ENCODE data around the gene BCL3.
A peak's percentile ranks its signal among the peaks of the same experiment; 100 is the strongest.
"Not testable (repeated sequence)": the region's sequence is repeated elsewhere in the genome, so short reads cannot be mapped to it uniquely, and the experiment has no call there.

BCL3 gene

GRCh38 chr19:44748426-44749254, at the start of gene BCL3:
Gene BCL3, plus strand, starts transcription at chr19:44748708. Its CDS starts 83 bp downstream, at chr19:44748791.
- no peak for DNase-seq (ENCODE audit: low read depth, low spot score)

DNA sequence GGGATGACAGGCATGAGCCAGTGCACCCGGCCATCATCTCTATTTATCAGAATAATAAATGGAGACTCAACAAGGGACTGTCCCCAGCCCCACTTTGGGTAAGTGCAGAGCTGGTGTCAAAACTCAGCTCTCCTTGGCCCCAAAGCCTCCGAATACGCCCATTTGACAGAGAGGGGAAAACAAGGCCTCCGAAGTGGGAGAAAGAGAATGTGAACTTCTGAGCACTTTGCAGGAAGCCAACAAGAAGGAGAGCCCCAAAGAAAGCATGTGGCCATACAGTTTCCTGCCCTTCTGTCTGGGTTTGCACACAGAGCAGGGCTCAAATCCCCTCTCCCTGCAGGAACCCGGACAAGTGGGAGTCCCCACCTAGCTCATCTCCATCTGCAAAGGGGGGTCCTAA, 48.0 kb upstream of the BCL3 start:
- no peak for DNase-seq (ENCODE audit: low read depth, low spot score)

GRCh38 chr19:44701228-44701627, 47.3 kb upstream of the BCL3 start:
- no peak for DNase-seq (ENCODE audit: low read depth, low spot score)

DNA sequence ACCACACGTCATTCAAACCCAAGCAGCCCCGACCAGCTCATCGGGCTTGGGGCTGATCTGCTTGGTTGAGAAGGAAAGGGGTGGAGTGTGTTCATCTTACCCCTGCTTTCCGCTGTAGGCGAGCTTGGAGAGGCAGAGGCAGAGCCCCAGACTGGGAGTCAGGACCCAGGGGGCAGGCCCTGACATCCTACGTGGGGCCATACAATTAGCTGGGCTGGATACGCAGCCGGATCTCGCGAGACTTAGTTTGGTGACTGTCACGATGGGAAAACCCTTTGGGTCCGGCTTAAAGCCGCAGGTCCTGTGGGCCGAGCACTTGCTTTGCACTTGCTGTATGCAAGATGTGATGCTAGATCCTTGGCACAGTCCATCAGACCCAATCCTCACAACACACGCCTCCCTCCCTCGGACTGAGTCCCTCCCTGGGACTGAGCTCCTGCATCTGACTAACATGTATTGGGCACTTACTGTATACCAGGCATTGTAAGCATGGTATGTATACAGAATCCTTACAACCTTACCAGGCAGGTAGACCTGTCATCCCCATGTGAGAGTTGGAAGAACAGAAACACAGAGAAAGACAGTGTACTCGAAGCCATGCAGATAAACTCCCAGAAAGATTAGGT, 45.8 kb upstream of the BCL3 start:
- no peak for DNase-seq (ENCODE audit: low read depth, low spot score)

DNA sequence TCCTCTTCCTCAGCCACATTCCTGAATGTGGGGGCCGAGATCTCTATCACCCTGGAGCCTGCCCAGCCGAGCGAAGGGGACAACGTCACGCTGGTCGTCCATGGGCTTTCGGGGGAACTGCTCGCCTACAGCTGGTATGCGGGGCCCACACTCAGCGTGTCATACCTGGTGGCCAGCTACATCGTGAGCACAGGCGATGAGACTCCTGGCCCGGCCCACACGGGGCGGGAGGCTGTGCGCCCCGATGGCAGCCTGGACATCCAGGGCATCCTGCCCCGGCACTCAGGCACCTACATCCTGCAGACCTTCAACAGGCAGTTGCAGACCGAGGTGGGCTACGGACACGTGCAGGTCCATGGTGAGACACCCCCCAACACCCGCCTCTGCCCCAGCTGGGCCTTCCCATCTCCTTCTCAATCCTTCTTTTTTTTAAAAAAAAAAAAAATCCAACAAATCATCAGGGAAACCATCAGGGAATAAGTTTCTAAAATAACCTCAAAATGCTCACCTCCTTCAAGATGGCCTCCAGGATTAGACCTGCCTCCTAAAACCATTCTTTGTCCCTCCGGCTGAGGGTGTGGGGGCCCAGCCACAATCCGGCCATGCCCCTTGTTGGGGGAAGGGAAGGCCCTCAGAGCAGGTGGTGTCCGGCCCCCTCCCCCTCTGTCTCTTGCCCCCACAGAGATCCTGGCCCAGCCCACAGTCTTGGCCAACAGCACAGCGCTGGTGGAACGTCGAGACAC, 45.0 kb upstream of the BCL3 start:
- no peak for DNase-seq (ENCODE audit: low read depth, low spot score)

- no peak for DNase-seq (ENCODE audit: low read depth, low spot score)
These were observed 43.5 kb upstream of the BCL3 start for GRCh38 chr19:44704982-44705381.

- no peak for DNase-seq (ENCODE audit: low read depth, low spot score)
These were observed 43.0 kb upstream of the BCL3 start for GRCh38 chr19:44705502-44706010.

DNA sequence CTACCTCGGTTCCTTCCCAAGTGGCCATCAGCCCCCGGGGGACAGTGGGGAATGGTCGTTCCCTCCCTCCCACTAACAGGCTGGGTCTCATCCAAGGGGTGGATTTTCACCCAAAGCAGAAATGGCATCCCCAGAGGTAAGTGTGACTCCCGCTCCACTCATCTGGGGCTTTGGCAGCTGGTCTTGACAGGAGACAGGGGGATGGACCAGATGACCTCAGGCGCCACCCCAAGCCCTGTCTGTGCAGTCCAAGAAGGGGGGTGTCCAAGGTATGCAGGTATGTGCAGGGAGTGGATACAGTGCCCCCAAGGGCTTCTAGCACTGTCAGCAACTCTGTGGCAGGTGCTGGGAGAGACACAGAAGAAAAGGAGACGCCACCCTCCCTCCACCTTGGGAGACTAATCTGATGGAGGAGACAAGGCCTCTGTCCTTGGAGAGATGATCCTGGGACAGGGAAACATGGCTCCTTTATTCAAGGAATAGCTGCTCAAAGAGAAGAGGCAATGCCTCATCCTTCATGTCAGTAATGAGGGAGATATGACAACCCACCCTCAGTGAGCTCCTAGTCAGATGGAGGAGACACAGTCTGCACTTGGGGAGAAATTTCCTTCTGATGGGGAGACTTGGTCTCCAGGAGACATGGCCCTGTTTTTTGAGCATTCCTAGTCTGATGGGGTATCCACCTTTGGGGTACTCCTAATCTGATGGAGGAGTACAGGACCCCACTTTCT, 41.8 kb upstream of the BCL3 start:
- DNase-seq (ENCODE audit: low read depth, low spot score): no peak

DNA sequence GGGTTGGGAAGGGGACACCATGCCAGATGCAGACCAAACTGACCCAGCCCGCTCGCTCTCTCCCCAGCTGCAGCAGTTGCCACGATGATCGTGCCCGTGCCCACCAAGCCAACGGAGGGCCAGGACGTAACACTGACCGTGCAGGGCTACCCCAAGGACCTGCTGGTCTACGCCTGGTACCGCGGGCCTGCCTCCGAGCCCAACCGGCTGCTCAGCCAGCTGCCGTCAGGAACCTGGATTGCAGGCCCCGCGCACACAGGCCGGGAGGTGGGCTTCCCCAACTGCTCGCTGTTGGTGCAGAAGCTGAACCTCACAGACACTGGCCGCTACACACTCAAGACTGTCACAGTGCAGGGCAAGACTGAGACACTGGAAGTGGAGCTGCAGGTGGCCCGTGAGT, 40.7 kb upstream of the BCL3 start:
- DNase-seq (ENCODE audit: low read depth, low spot score): no peak

- no peak for DNase-seq (ENCODE audit: low read depth, low spot score)
These were observed 39.6 kb upstream of the BCL3 start for GRCh38 chr19:44708940-44709339.

- DNase-seq (ENCODE audit: low read depth, low spot score): not testable (repeated sequence)
These were observed 38.9 kb upstream of the BCL3 start for GRCh38 chr19:44709434-44710266.

DNA sequence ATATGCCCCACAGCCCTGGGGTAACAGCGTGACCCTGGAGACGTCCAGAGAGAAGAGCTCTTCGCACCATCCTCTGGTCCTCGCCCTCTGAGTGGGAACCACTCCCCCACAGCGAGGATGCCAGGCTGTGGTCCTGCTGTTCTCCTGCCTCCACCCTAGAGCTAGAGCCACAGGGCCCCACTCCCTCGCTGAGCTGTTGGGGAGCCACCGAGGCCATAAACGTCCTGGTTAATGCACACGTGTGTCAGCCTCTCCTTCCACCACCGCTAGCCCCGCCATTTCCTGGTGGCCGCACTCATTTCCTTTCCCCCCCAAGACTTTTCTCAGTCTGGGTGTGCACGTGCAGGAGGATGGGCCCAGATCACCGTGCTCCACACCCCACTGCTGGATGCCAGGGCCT, 38.0 kb upstream of the BCL3 start:
- no peak for DNase-seq (ENCODE audit: low read depth, low spot score)

- no peak for DNase-seq (ENCODE audit: low read depth, low spot score)
These were observed 35.5 kb upstream of the BCL3 start for GRCh38 chr19:44712864-44713515.

- DNase-seq (ENCODE audit: low read depth, low spot score): no peak
These were observed 33.8 kb upstream of the BCL3 start for GRCh38 chr19:44714597-44715169.

- no peak for DNase-seq (ENCODE audit: low read depth, low spot score)
These were observed 30.9 kb upstream of the BCL3 start for GRCh38 chr19:44717603-44718002.

DNA sequence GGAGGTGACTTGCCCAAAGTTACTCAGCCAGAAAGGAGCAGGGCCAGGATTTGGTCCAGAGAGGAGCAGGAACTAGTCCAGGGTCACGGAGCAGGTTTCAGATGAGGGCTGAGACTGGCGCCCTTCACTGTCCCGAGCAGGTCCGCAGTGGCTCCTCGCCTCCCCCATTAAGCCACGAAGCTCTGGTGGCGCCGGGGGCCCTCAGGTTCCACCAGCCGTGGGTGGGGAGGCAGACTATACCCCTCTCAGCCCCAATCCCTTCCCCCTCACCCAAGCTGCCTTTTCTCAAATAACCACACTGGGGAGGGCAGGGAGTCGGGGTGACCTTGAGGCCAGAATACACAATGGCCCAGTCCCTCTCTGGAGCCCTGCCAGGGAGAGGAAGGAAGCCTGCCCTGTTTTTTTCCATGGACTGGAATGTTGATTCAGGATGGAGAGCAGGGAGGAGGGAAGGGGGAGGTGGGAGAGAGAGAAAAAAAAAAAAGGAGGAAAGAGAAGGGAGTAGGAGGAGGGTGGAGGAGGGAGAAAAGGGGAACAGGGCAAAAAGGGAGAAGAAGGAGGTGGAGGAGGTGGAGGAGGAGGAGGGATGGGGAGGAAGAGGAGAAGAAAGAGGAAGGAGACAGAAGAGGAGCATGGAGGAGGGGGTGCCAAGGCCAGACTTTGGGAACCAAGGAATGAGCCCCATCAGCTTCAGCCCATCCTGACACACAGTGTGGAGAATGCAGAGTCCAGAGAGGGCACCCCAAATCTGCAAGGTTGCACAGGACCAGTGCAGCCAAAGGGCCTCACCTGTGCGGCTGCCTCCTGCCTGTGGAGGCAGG, 29.9 kb upstream of the BCL3 start:
- DNase-seq (ENCODE audit: low read depth, low spot score): peak; percentile 29

DNA sequence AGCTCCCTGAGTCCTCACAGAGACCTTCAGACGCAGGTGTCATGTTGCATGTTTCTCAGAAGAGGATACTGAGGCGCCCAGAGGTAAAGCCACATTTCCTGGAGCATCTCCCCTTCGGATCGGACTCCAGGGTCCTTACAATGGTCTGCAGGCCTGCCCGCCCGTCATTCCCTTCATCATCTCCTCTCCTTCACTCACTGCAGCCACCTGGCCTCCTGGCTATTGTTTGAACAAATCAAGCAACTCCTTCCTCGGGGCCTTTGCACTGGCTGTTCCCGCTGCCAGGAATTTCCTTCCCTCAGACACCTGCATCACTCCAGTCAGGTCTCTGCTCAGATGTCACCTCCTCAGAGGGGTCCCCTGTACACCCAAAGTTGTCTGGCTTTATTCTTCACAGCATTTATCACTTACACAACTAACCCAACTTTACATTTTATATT, 29.2 kb upstream of the BCL3 start:
- DNase-seq (ENCODE audit: low read depth, low spot score): no peak

- not testable (repeated sequence) for DNase-seq (ENCODE audit: low read depth, low spot score)
These were observed 28.1 kb upstream of the BCL3 start for GRCh38 chr19:44720396-44720795.

GRCh38 chr19:44720945-44721344, 27.6 kb upstream of the BCL3 start:
- DNase-seq (ENCODE audit: low read depth, low spot score): no peak

Data from smooth muscle cell of the brain vasculature (primary cell).